Esophagus squamous epithelium (tissue), 4 donors: ENCODE measurements around the gene CD164.

ENCODE experiments used
- POLR2A ChIP-seq, 4 donors: fragments of 450-650 bp; IDR thresholded peaks; one replicate each; pipeline ENCODE4 v1.6.1; 2017; ENCODE audit warnings: antibody characterized with exemption in 4 of 4, mild to moderate bottlenecking in 4 of 4, moderate library complexity in 3 of 4
- TF ChIP-seq, protein P1 (sequence below), 6 experiments: fragments of 450-650 bp in 4 of 6; fragments of 200-600 bp in 2 of 6; sonication (generic) in 2 of 6; IDR thresholded peaks; one replicate each; pipeline ENCODE4 v1.5.1; 2016 to 2019; ENCODE audit warnings: antibody characterized with exemption in 6 of 6, mild to moderate bottlenecking in 4 of 6, moderate library complexity in 4 of 6

DNA sequence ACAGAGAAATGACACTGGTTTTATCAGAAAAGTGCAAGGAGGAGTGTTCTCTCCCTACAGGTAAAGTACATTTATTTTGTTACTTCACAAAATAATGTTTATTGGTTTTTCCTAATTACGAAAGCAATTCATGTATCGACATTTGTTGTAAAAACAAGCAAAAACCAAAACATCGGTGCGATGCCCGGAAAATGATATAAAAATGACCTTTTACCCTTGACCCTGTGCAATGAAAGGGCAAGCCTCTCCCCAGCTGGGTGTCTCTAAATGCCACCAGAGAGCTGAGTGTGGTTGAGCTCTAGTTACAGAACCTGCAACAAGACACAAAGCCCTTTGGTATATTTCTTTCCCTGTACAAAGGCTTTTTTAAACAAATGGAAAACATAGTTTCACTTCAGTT lies 65.4 kb downstream of the CD164 start:
- TF ChIP-seq, protein P1, sequence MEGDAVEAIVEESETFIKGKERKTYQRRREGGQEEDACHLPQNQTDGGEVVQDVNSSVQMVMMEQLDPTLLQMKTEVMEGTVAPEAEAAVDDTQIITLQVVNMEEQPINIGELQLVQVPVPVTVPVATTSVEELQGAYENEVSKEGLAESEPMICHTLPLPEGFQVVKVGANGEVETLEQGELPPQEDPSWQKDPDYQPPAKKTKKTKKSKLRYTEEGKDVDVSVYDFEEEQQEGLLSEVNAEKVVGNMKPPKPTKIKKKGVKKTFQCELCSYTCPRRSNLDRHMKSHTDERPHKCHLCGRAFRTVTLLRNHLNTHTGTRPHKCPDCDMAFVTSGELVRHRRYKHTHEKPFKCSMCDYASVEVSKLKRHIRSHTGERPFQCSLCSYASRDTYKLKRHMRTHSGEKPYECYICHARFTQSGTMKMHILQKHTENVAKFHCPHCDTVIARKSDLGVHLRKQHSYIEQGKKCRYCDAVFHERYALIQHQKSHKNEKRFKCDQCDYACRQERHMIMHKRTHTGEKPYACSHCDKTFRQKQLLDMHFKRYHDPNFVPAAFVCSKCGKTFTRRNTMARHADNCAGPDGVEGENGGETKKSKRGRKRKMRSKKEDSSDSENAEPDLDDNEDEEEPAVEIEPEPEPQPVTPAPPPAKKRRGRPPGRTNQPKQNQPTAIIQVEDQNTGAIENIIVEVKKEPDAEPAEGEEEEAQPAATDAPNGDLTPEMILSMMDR (IDR thresholded peaks at IDR 0.05): no peak
- TF ChIP-seq POLR2A (IDR thresholded peaks at IDR 0.05): no peak
